ENCODE data around the gene ZNF813. TPM values are rescaled to one million over a fixed set of nuclear protein-coding genes. Genes with fewer than 3 reads are reported as not detected.

The ZNF813 gene
- polyA plus RNA-seq, 3 donors = 0.32 to 1.9 (median 0.61) TPM

- Histone ChIP-seq H2AFZ (ENCODE audit: insufficient read depth, low read depth, low read length, poor library complexity, severe bottlenecking) (no peak overlapping the region), H3K4me1 (ENCODE audit: control insufficient read depth in 1 of 2, insufficient read depth in 2 of 2, low read length in 2 of 2) (no peaks in the 10 kb centered on the region), H3K36me3 (replicated peaks in 1 of 2; ENCODE audit: control insufficient read depth in 1 of 2, insufficient read depth in 2 of 2, low read length in 2 of 2) (no peaks in the 10 kb centered on the region), H3K4me2 (replicated peaks; ENCODE audit: extremely low read depth, low read length, poor library complexity, severe bottlenecking) (no peak overlapping the region), H3K9ac (ENCODE audit: insufficient read depth, low read length, poor library complexity, severe bottlenecking) (no peak overlapping the region), H4K20me1 (ENCODE audit: insufficient read depth, low read length) (no peaks in the 10 kb centered on the region), H3K4me3 (replicated peaks in 1 of 3; ENCODE audit: low read depth in 2 of 3, low read length in 3 of 3) (no peak overlapping the region), H3K9me3 (replicated peaks in 1 of 2; ENCODE audit: control insufficient read depth in 1 of 2, insufficient read depth in 1 of 2, low read length in 2 of 2) (no peaks in the 10 kb centered on the region), H3K27me3 (ENCODE audit: control insufficient read depth in 2 of 2, insufficient read depth in 2 of 2, low read length in 2 of 2) (peaks cover 0 to 2% of the 10 kb centered on the region in 2 donors), H3K27ac (ENCODE audit: low read depth in 1 of 2, low read length in 2 of 2) (no peak overlapping the region), H3K79me2 (ENCODE audit: insufficient read depth, low read length) (no peaks in the 10 kb centered on the region)
- no peak overlapping the region for H3K4me3 Mint-ChIP-seq
- TF ChIP-seq, protein P1, sequence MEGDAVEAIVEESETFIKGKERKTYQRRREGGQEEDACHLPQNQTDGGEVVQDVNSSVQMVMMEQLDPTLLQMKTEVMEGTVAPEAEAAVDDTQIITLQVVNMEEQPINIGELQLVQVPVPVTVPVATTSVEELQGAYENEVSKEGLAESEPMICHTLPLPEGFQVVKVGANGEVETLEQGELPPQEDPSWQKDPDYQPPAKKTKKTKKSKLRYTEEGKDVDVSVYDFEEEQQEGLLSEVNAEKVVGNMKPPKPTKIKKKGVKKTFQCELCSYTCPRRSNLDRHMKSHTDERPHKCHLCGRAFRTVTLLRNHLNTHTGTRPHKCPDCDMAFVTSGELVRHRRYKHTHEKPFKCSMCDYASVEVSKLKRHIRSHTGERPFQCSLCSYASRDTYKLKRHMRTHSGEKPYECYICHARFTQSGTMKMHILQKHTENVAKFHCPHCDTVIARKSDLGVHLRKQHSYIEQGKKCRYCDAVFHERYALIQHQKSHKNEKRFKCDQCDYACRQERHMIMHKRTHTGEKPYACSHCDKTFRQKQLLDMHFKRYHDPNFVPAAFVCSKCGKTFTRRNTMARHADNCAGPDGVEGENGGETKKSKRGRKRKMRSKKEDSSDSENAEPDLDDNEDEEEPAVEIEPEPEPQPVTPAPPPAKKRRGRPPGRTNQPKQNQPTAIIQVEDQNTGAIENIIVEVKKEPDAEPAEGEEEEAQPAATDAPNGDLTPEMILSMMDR (IDR thresholded peaks at IDR 0.05) = no peak
- intact Hi-C loops (cut with micrococcal nuclease) = loop anchor here in 1 of 2 donors (10.0 kb wide), 2 partner anchors 75 to 315 kb away; partner anchors contain the start of genes ZNF665 and ZNF761
- WGBS (ENCODE audit: insufficient coverage) = no CpG with 5 or more reads among the region's 5 CpGs
- no peak for DNase-seq
- H3K4me1 Mint-ChIP-seq = no peaks in the 10 kb centered on the region
- H3K9me3 Mint-ChIP-seq = peaks cover 2 to 16% (median 8%) of the 10 kb centered on the region in 7 donors
- H3K27me3 Mint-ChIP-seq (ENCODE audit: low read depth in 3 of 3) = peaks cover 0 to 11% (median 6%) of the 10 kb centered on the region in 3 donors
- H3K36me3 Mint-ChIP-seq = no peaks in the 10 kb centered on the region
- no peak overlapping the region for H3K27ac Mint-ChIP-seq
Observed at GRCh38 chr19:53509845-53510244, 42.3 kb downstream of the ZNF813 start.

DNA sequence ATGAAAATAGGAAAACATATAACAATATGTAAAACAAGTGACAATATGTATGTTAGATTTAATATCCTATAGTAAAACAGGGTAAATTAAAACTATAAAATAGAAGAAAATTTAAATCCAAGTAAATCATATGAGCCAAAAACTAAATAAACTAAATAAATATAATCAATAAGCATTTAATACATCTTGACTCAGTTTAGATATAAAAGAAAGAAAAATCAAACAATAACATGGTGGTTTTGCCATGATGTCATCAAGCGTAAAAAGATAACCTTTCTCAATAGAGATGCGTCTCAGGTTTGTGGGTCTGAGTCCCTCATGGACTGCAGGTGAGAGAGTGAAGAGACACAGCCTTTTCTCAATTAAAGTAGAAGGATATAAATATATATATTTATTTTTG, 43.8 kb downstream of the ZNF813 start:
- Histone ChIP-seq H3K4me1 (ENCODE audit: control insufficient read depth in 1 of 2, insufficient read depth in 2 of 2, low read length in 2 of 2) (no peaks in the 10 kb centered on the region), H3K36me3 (replicated peaks in 1 of 2; ENCODE audit: control insufficient read depth in 1 of 2, insufficient read depth in 2 of 2, low read length in 2 of 2) (no peaks in the 10 kb centered on the region), H3K27ac (ENCODE audit: low read depth in 1 of 2, low read length in 2 of 2) (no peak overlapping the region), H3K27me3 (ENCODE audit: control insufficient read depth in 2 of 2, insufficient read depth in 2 of 2, low read length in 2 of 2) (peaks cover 0 to 2% of the 10 kb centered on the region in 2 donors), H4K20me1 (ENCODE audit: insufficient read depth, low read length) (no peaks in the 10 kb centered on the region), H3K9me3 (replicated peaks in 1 of 2; ENCODE audit: control insufficient read depth in 1 of 2, insufficient read depth in 1 of 2, low read length in 2 of 2) (no peaks in the 10 kb centered on the region), H3K9ac (ENCODE audit: insufficient read depth, low read length, poor library complexity, severe bottlenecking) (no peak overlapping the region), H3K4me3 (replicated peaks in 1 of 3; ENCODE audit: low read depth in 2 of 3, low read length in 3 of 3) (no peak overlapping the region), H2AFZ (ENCODE audit: insufficient read depth, low read depth, low read length, poor library complexity, severe bottlenecking) (no peak overlapping the region), H3K79me2 (ENCODE audit: insufficient read depth, low read length) (no peaks in the 10 kb centered on the region), H3K4me2 (replicated peaks; ENCODE audit: extremely low read depth, low read length, poor library complexity, severe bottlenecking) (no peak overlapping the region)
- intact Hi-C loops (cut with micrococcal nuclease) = loop anchor here in 1 of 2 donors (10.0 kb wide), 2 partner anchors 77 to 317 kb away; partner anchors contain the start of genes ZNF665 and ZNF761
- WGBS (ENCODE audit: insufficient coverage) = no CpG with 5 or more reads among the region's 2 CpGs
- peaks cover 0 to 6% (median 4%) of the 10 kb centered on the region in 3 donors for H3K27me3 Mint-ChIP-seq (ENCODE audit: low read depth in 3 of 3)
- no peak overlapping the region for H3K27ac Mint-ChIP-seq
- H3K4me3 Mint-ChIP-seq = no peak overlapping the region
- H3K9me3 Mint-ChIP-seq = peaks cover 0 to 19% (median 5%) of the 10 kb centered on the region in 7 donors
- DNase-seq = no peak
- no peaks in the 10 kb centered on the region for H3K4me1 Mint-ChIP-seq
- TF ChIP-seq, protein P1 (IDR thresholded peaks at IDR 0.05) = no peak
- no peaks in the 10 kb centered on the region for H3K36me3 Mint-ChIP-seq

Data from CD14-positive monocyte (primary cell).